ENCODE measurements around the gene HSD17B2. TPM values are rescaled to one million over a fixed set of nuclear protein-coding genes. Genes with fewer than 3 reads are reported as not detected.

The HSD17B2 gene
- not detected for total RNA-seq

GRCh38 chr16:82034981-82035612 lies at the start of gene HSD17B2:
HSD17B2 (plus strand) TSS chr16:82035253; CDS start chr16:82035425, 172 bp downstream.
- H3K9me3 Mint-ChIP-seq: no peaks in the 10 kb centered on the region
- DNase-seq (no peak), ATAC-seq (ENCODE audit: low read depth) (no peak)
- no peaks in the 10 kb centered on the region for H3K36me3 Mint-ChIP-seq
- H3K27ac Mint-ChIP-seq: no peak within 1 kb of the TSS
- H3K4me3 Mint-ChIP-seq: no peak within 1 kb of the TSS
- H3K4me1 Mint-ChIP-seq: no peaks in the 10 kb centered on the region
- peaks cover 15% of the 10 kb centered on the region for H3K27me3 Mint-ChIP-seq
- POLR2A ChIA-PET: no interaction called here

- H3K4me3 Mint-ChIP-seq: no peak overlapping the region
- DNase-seq (no peak), ATAC-seq (ENCODE audit: low read depth) (no peak)
- H3K27me3 Mint-ChIP-seq: peaks cover 15% of the 10 kb centered on the region
- no peaks in the 10 kb centered on the region for H3K9me3 Mint-ChIP-seq
- H3K27ac Mint-ChIP-seq: no peak overlapping the region
- no peaks in the 10 kb centered on the region for H3K4me1 Mint-ChIP-seq
- POLR2A ChIA-PET: no interaction called here
- no peaks in the 10 kb centered on the region for H3K36me3 Mint-ChIP-seq
Observed at GRCh38 chr16:81987121-81987520, 47.9 kb upstream of the HSD17B2 start.

GRCh38 chr16:81987706-81988105 lies 47.3 kb upstream of the HSD17B2 start:
- Mint-ChIP-seq H3K4me3 (no peak overlapping the region), H3K36me3 (no peaks in the 10 kb centered on the region), H3K9me3 (no peaks in the 10 kb centered on the region), H3K27me3 (peaks cover 15% of the 10 kb centered on the region), H3K27ac (no peak overlapping the region), H3K4me1 (no peaks in the 10 kb centered on the region)
- DNase-seq: no peak
- no peak for ATAC-seq (ENCODE audit: low read depth)
- POLR2A ChIA-PET: no interaction called here

- ATAC-seq (ENCODE audit: low read depth) (no peak), DNase-seq (no peak)
- Mint-ChIP-seq H3K27me3 (peaks cover 1% of the 10 kb centered on the region), H3K36me3 (peaks cover 8% of the 10 kb centered on the region), H3K27ac (no peak overlapping the region), H3K4me1 (no peaks in the 10 kb centered on the region), H3K9me3 (no peaks in the 10 kb centered on the region), H3K4me3 (no peak overlapping the region)
- POLR2A ChIA-PET: no interaction called here
Observed at GRCh38 chr16:81992859-81993258, 42.2 kb upstream of the HSD17B2 start.

GRCh38 chr16:81994485-81994884 lies 40.6 kb upstream of the HSD17B2 start:
- H3K4me1 Mint-ChIP-seq: no peaks in the 10 kb centered on the region
- ATAC-seq (ENCODE audit: low read depth) (no peak), DNase-seq (no peak)
- peaks cover 18% of the 10 kb centered on the region for H3K36me3 Mint-ChIP-seq
- POLR2A ChIA-PET: no interaction called here
- no peak overlapping the region for H3K27ac Mint-ChIP-seq
- H3K27me3 Mint-ChIP-seq: no peaks in the 10 kb centered on the region
- H3K9me3 Mint-ChIP-seq: no peaks in the 10 kb centered on the region
- no peak overlapping the region for H3K4me3 Mint-ChIP-seq

- DNase-seq (no peak), ATAC-seq (ENCODE audit: low read depth) (no peak)
- H3K9me3 Mint-ChIP-seq: no peaks in the 10 kb centered on the region
- peak overlapping the region; percentile 1 for H3K27ac Mint-ChIP-seq
- H3K36me3 Mint-ChIP-seq: peaks cover 23% of the 10 kb centered on the region
- no peaks in the 10 kb centered on the region for H3K4me1 Mint-ChIP-seq
- no peak overlapping the region for H3K4me3 Mint-ChIP-seq
- POLR2A ChIA-PET: no interaction called here
- H3K27me3 Mint-ChIP-seq: no peaks in the 10 kb centered on the region
Observed at GRCh38 chr16:81995651-81996050, 39.4 kb upstream of the HSD17B2 start.

- peaks cover 28% of the 10 kb centered on the region for H3K36me3 Mint-ChIP-seq
- H3K4me1 Mint-ChIP-seq: peaks cover under 1% of the 10 kb centered on the region
- H3K27me3 Mint-ChIP-seq: no peaks in the 10 kb centered on the region
- POLR2A ChIA-PET: interaction anchor here (1.3 kb wide), 1 partner anchor 14 kb away, joined by 3 read pairs; the partner anchor contains the start of gene SDR42E1
- ATAC-seq (ENCODE audit: low read depth) (no peak), DNase-seq (no peak)
- no peak overlapping the region for H3K27ac Mint-ChIP-seq
- no peaks in the 10 kb centered on the region for H3K9me3 Mint-ChIP-seq
- no peak overlapping the region for H3K4me3 Mint-ChIP-seq
Observed at GRCh38 chr16:81996664-81997509, 38.2 kb upstream of the HSD17B2 start.

GRCh38 chr16:81997738-81998137 lies 37.3 kb upstream of the HSD17B2 start:
- H3K4me1 Mint-ChIP-seq: peaks cover 4% of the 10 kb centered on the region
- DNase-seq: no peak

GRCh38 chr16:82002831-82003230 lies 32.2 kb upstream of the HSD17B2 start:
- ATAC-seq (ENCODE audit: low read depth) (no peak), DNase-seq (no peak)
- peaks cover 6% of the 10 kb centered on the region for H3K4me1 Mint-ChIP-seq
- H3K27me3 Mint-ChIP-seq: no peaks in the 10 kb centered on the region
- H3K27ac Mint-ChIP-seq: no peak overlapping the region
- no peak overlapping the region for H3K4me3 Mint-ChIP-seq
- no peaks in the 10 kb centered on the region for H3K9me3 Mint-ChIP-seq
- peaks cover 49% of the 10 kb centered on the region for H3K36me3 Mint-ChIP-seq
- POLR2A ChIA-PET: no interaction called here

More at GRCh38 chr16:81997738-81998137, 37.3 kb upstream of the HSD17B2 start:
- Mint-ChIP-seq H3K27ac (no peak overlapping the region), H3K27me3 (no peaks in the 10 kb centered on the region), H3K4me3 (no peak overlapping the region), H3K9me3 (no peaks in the 10 kb centered on the region), H3K36me3 (peaks cover 33% of the 10 kb centered on the region)
- ATAC-seq (ENCODE audit: low read depth): no peak
- POLR2A ChIA-PET: interaction anchor here (1.3 kb wide), 1 partner anchor 13 kb away, joined by 3 read pairs; the partner anchor contains the start of gene SDR42E1

GRCh38 chr16:82004601-82005000 lies 30.5 kb upstream of the HSD17B2 start:
- ATAC-seq (ENCODE audit: low read depth) (no peak), DNase-seq (no peak)
- Mint-ChIP-seq H3K9me3 (peaks cover 12% of the 10 kb centered on the region), H3K27me3 (no peaks in the 10 kb centered on the region), H3K36me3 (peaks cover 53% of the 10 kb centered on the region), H3K27ac (no peak overlapping the region), H3K4me3 (no peak overlapping the region), H3K4me1 (peaks cover 6% of the 10 kb centered on the region)
- POLR2A ChIA-PET: no interaction called here

- POLR2A ChIA-PET: no interaction called here
- no peak overlapping the region for H3K27ac Mint-ChIP-seq
- no peaks in the 10 kb centered on the region for H3K27me3 Mint-ChIP-seq
- peaks cover 6% of the 10 kb centered on the region for H3K4me1 Mint-ChIP-seq
- H3K36me3 Mint-ChIP-seq: peaks cover 54% of the 10 kb centered on the region
- peaks cover 13% of the 10 kb centered on the region for H3K9me3 Mint-ChIP-seq
- no peak for ATAC-seq (ENCODE audit: low read depth)
- H3K4me3 Mint-ChIP-seq: no peak overlapping the region
- no peak for DNase-seq
Observed at GRCh38 chr16:82005027-82005830, 29.8 kb upstream of the HSD17B2 start.

- no peaks in the 10 kb centered on the region for H3K27me3 Mint-ChIP-seq
- POLR2A ChIA-PET: no interaction called here
- H3K27ac Mint-ChIP-seq: no peak overlapping the region
- H3K9me3 Mint-ChIP-seq: peaks cover 13% of the 10 kb centered on the region
- peaks cover 55% of the 10 kb centered on the region for H3K36me3 Mint-ChIP-seq
- H3K4me3 Mint-ChIP-seq: no peak overlapping the region
- DNase-seq (no peak), ATAC-seq (ENCODE audit: low read depth) (no peak)
- H3K4me1 Mint-ChIP-seq: peaks cover 13% of the 10 kb centered on the region
Observed at GRCh38 chr16:82006036-82006435, 29.0 kb upstream of the HSD17B2 start.

- Mint-ChIP-seq H3K4me1 (peaks cover 14% of the 10 kb centered on the region), H3K27ac (no peak overlapping the region), H3K36me3 (peaks cover 50% of the 10 kb centered on the region), H3K9me3 (peaks cover 16% of the 10 kb centered on the region), H3K4me3 (no peak overlapping the region), H3K27me3 (no peaks in the 10 kb centered on the region)
- DNase-seq: no peak
- no peak for ATAC-seq (ENCODE audit: low read depth)
- POLR2A ChIA-PET: no interaction called here
Observed at GRCh38 chr16:82007189-82007588, 27.9 kb upstream of the HSD17B2 start.
